GM20431 (cell line): Measurements from ENCODE around the gene PRIM2.
"Not testable (repeated sequence)": the region's sequence is repeated elsewhere in the genome, so short reads cannot be mapped to it uniquely, and the experiment has no call there.

Experiments used
- in situ Hi-C: fragments of 300-500 bp; cut with MseI, MboI; formaldehyde crosslinking; loops from one replicate; pipeline ENCODE4 v1.15.0; 2020; ENCODE audit warnings: low sequenced_read_pairs; ENCODE audit not compliant: unreplicated experiment

The PRIM2 gene, protein sequence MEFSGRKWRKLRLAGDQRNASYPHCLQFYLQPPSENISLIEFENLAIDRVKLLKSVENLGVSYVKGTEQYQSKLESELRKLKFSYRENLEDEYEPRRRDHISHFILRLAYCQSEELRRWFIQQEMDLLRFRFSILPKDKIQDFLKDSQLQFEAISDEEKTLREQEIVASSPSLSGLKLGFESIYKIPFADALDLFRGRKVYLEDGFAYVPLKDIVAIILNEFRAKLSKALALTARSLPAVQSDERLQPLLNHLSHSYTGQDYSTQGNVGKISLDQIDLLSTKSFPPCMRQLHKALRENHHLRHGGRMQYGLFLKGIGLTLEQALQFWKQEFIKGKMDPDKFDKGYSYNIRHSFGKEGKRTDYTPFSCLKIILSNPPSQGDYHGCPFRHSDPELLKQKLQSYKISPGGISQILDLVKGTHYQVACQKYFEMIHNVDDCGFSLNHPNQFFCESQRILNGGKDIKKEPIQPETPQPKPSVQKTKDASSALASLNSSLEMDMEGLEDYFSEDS

GRCh38 chr6:57317060-57317943 is at the start of gene PRIM2:
PRIM2 (plus strand) TSS chr6:57317630; CDS start chr6:57318446, 816 bp downstream.
- in situ Hi-C loops = loop anchor here (25.0 kb wide), 1 partner anchor 405 kb away; no protein-coding TSS in a partner anchor

GRCh38 chr6:57268294-57268640 is 49.2 kb upstream of the PRIM2 start:
- in situ Hi-C loops = no loop called here

DNA sequence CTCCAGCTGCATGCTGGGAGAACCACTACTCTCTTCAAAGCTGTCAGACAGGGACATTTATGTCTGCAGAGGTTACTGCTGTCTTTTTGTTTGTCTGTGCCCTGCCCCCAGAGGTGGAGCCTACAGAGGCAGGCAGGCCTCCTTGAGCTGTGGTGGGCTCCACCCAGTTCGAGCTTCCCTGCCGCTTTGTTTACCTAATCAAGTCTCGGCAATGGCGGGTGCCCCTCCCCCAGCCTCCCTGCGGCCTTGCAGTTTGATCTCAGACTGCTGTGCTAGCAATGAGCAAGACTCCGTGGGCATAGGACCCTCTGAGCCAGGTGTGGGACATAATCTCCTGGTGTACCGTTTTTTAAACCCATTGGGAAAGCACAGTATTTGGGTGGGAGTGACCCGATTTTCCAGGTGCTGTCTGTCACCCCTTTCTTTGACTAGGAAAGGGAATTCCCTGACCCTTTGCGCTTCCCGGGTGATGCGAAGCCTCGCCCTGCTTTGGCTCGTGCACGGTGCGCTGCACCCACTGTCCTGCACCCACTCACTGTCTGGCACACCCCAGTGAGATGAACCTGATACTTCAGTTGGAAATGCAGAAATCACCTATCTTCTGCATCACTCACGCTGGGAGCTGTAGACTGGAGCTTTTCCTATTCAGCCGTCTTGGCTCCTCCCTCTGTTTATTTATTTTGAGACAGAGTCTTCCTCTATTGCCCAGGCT is 43.2 kb upstream of the PRIM2 start:
- in situ Hi-C loops = not testable (repeated sequence)

DNA sequence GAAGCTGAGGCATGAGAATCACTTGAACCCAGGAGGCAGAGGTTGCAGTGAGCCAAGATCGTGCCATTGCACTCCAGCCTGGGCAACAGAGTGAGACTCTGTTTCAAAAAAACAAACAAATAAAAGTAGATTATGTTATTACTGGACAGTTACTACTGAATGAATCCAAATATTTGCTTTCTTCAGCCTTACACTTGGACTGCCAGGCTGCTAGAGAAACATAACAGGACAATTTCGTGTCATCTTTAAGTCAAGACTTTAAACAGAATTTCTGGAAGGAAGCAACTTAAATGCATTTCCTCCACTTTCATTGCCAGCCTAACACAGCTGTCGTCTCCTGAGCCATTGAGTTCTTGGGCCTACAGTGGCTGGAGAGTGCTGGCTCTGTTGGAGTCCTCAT is 42.0 kb upstream of the PRIM2 start:
- in situ Hi-C loops = no loop called here

DNA sequence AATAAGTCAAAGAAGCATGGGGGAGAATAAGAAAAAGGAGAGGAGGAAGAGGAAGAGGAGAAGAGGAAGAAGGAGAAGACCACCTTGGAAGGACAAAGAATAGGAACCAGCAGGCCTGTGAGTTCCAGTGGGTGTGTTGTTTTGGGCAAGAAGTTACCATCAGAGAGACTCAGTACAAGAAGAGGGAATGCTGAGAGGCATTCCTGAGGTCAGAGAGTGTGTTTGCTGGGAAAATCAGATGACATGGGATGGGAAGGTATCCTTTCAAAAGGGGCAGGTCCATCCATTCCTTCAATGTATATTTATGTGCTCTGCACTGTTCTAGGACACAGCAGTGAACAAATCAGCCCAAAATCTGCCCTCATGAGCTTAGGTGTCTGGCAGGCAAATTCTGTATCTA is 40.5 kb upstream of the PRIM2 start:
- in situ Hi-C loops = no loop called here

- in situ Hi-C loops = no loop called here
Measured at GRCh38 chr6:57278570-57278969, 38.9 kb upstream of the PRIM2 start.

- in situ Hi-C loops = no loop called here
Measured at GRCh38 chr6:57279013-57279412, 38.4 kb upstream of the PRIM2 start.

DNA sequence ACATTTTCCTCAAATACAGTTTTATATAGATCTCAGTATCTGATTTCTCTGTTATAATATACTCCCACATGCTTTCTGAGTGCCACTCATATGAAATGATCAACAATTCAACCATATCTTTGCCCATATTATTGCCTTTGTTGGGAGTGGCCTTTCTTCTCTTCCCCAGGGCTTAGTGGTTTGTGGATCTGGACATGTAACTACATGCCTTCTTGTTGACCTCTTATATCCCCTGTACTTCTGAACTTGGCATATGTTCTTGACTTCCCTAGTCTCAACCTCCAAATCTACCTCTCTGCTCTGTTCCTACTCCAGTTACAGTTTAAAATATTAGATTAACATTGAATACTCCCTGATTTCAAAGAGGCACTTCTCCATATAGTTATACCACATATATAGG is 34.3 kb upstream of the PRIM2 start:
- in situ Hi-C loops = no loop called here

- in situ Hi-C loops = no loop called here
Measured at GRCh38 chr6:57283911-57284455, 33.4 kb upstream of the PRIM2 start.

DNA sequence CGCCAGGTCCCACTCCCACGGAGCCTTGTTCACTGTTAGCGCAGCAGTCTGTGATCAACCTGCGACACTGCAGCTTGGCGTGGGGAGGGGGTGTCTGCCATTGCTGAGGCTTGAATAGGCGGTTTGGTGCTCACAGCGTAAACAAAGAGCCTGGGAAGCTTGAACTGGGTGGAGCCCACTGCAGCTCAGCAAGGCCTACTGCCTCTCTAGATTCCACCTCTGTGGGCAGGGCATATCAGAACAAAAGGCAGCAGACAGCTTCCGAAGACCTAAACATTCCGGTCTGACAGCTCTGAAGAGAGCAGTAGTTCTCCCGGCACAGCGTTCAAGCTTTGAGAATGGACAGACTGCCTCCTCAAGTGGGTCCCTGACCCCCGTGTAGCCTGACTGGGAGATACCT is 29.3 kb upstream of the PRIM2 start:
- in situ Hi-C loops = not testable (repeated sequence)

DNA sequence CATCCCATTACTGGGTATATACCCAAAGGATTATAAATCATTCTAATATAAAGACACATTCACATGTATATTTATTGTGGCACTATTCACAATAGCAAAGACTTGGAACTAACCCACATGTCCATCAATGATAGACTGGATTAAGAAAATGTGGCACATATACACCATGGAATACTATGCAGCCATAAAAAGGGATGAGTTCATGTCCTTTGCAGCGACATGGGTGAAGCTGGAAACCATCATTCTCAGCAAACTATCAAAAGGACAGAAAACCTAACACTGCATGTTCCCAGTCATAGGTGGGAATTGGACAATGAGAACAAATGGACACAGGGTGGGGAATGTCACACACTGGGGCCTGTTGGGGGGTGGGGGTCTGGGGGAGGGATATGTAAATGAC is 24.0 kb upstream of the PRIM2 start:
- in situ Hi-C loops = not testable (repeated sequence)

GRCh38 chr6:57294862-57295445 is 22.5 kb upstream of the PRIM2 start:
- in situ Hi-C loops = no loop called here

DNA sequence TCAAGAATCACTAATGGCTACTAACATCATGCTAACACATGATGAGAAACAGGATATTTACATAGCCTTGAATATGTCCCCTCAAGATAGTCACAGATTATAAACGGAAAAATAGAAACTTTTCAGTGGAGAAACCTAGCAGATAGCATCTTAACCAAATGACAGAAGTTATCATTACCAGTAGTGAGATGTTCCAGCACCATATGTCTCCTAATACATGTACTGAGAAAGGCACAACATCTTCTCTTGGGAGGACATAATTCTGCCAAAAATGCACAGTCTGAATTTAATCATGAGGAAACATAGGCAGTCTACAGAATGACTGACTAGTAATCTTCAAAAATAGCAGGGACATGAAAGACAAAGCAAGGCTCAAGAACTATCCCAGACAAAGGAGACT is 19.9 kb upstream of the PRIM2 start:
- in situ Hi-C loops = no loop called here

GRCh38 chr6:57298741-57299140 is 18.7 kb upstream of the PRIM2 start:
- in situ Hi-C loops = no loop called here

DNA sequence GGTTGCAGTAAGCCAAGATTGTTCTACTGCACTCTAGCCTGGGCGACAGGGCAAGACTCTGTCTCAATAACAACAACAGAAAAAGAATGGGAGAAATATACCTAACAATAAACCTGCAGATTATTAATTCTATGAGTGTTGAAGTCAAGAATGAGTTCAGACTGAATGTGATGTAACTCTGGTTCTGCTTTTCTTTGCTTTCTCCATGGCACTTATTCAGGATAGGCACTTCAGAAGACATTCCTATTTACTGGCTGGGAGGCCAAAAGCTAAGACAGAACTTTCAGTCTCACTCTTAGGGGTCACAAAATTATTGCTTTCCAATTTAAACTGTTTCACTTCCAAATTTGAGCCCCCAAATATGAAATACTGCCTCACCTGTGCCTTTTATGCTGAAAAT is 15.7 kb upstream of the PRIM2 start:
- in situ Hi-C loops = loop anchor here (25.0 kb wide), 1 partner anchor 389 kb away; no protein-coding TSS in a partner anchor

GRCh38 chr6:57302477-57302876 is 15.0 kb upstream of the PRIM2 start:
- in situ Hi-C loops = loop anchor here (25.0 kb wide), 1 partner anchor 390 kb away; no protein-coding TSS in a partner anchor

DNA sequence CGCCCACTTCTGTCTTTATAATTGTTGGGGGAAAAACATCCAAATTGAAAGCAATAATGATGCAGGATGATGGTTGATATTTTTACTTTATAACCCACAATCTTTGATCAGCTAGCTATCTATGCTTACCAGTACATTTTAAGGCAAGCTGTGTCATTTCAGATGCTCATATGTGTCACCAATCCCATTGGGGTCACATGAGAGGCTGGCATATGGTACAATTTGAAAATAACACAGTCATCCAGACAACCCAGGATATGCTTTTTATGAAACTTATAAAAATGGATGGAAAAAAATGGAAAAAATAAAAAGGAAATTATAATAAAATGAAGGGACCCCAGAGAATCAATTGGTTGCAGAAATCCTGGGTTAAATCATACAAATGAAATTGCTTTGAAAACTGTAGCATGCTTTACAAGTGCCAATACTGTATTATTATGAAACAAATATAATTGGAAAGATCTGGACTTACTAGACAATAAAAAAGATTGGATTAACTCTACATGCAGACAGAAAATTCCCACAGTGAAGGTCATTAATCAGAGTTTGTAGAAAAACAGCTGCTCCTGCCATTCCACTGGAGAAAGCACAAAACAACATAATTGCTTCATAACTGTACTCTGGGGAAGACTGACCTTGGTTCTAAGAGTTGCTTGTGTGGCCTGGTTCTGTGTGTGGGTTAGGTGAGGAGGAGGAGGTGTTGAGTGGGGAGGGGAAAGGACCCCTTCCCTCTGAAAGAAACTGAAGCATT is 13.3 kb upstream of the PRIM2 start:
- in situ Hi-C loops = loop anchor here (25.0 kb wide), 1 partner anchor 392 kb away; no protein-coding TSS in a partner anchor

GRCh38 chr6:57305107-57305506 is 12.3 kb upstream of the PRIM2 start:
- in situ Hi-C loops = loop anchor here (25.0 kb wide), 1 partner anchor 393 kb away; no protein-coding TSS in a partner anchor

DNA sequence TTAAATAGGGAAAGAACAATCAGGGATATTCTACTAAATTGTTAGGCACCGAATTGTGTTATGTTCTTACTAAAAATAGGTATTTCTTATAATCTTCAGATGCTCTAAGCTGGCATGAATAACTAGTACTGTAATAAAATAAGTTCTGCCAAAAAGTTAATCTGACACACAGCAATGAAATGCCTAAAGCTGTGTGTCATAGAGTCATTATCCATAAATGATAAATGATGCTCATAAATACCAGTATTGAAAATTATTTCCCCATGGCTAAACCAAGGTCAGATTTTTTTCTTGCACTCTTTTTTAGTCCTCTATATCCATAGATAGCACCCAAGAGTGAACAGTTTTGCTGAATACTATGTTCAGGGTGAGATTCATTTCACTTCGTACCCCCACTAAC is 11.7 kb upstream of the PRIM2 start:
- in situ Hi-C loops = loop anchor here (25.0 kb wide), 1 partner anchor 393 kb away; no protein-coding TSS in a partner anchor
